Neural progenitor cell (in vitro differentiated cells): ENCODE measurements around the gene RNASE4.

Experiments used
- CTCF ChIP-seq: fragments of 200-600 bp; sonication (generic); IDR thresholded peaks from 2 replicates; pipeline ENCODE4 v1.5.1; 2017; ENCODE audit warnings: antibody characterized with exemption, mild to moderate bottlenecking
- EZH2 ChIP-seq: fragments of 200-600 bp; sonication (generic); IDR thresholded peaks from 2 replicates; pipeline ENCODE4 v1.6.1; 2017; ENCODE audit warnings: antibody characterized with exemption, mild to moderate bottlenecking, moderate library complexity

GRCh38 chr14:20644520-20644919 is 39.8 kb upstream of the RNASE4 start:
- TF ChIP-seq CTCF (no peak), EZH2 (no peak)
